Activated naive CD4-positive, alpha-beta T cell treated with anti-CD3 and anti-CD28 coated beads, Interleukin-2, amount 50 U/mL, for 24 hours (primary cell): ENCODE measurements around the gene ANKRD50.

Source experiments
- H3K27ac Mint-ChIP-seq: one replicate; pipeline ENCODE4 v1.8.0; 2021; ENCODE audit warnings: mild to moderate bottlenecking, mixed read lengths
- H3K27me3 Mint-ChIP-seq: one replicate; pipeline ENCODE4 v1.8.0; 2021; ENCODE audit warnings: mixed read lengths
- H3K36me3 Mint-ChIP-seq: one replicate; pipeline ENCODE4 v1.8.0; 2021; ENCODE audit warnings: mixed read lengths
- H3K4me1 Mint-ChIP-seq: one replicate; pipeline ENCODE4 v1.8.0; 2021; ENCODE audit warnings: mixed read lengths
- H3K4me3 Mint-ChIP-seq: one replicate; pipeline ENCODE4 v1.8.0; 2021; ENCODE audit warnings: mild to moderate bottlenecking, mixed read lengths
- H3K9me3 Mint-ChIP-seq: one replicate; pipeline ENCODE4 v1.8.0; 2021; ENCODE audit warnings: mixed read lengths

The ANKRD50 gene

DNA sequence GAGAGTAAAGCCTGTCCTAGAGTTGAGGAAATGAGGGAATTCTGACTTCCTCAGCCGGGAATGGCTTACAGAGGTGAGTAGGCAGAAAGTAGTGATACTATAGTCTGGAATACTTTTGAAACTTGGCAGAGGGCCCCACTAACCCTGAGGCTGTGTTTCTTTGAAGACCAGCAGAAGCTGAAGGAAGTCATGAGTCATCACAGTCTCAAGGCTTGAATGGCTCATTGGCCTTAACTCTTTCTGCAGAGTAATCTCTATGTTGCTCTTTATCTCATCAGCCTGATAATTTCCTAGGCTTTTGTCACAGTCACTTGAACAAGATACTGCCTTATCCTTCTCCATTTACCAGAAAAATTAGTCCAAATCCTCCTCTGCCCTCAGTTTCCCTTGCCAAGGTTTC is 80.8 kb downstream of the ANKRD50 start:
- H3K4me3 Mint-ChIP-seq = no peak overlapping the region
- no peaks in the 10 kb centered on the region for H3K27me3 Mint-ChIP-seq
- H3K36me3 Mint-ChIP-seq = no peaks in the 10 kb centered on the region
- no peaks in the 10 kb centered on the region for H3K4me1 Mint-ChIP-seq
- peaks cover 5% of the 10 kb centered on the region for H3K9me3 Mint-ChIP-seq
- H3K27ac Mint-ChIP-seq = no peak overlapping the region

DNA sequence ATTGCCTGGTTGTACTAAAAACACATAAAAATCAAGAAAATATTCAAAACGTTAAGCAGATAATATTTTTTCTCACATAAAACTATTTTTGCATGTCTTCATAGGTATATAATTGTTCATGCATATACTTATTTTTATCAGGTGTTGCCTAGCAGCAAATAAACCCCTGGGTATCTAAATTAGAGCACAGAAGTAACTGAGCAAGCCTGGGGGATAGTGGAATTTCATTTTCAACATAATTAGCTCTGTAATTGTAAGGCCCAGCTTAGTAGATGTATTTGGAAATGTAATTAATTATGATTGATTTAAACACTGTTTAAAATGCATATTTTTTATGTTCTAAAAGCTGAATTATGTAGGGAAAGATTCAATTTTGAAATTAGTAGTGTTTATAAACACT is 82.9 kb downstream of the ANKRD50 start:
- peaks cover 11% of the 10 kb centered on the region for H3K9me3 Mint-ChIP-seq
- no peaks in the 10 kb centered on the region for H3K27me3 Mint-ChIP-seq
- H3K27ac Mint-ChIP-seq = no peak overlapping the region
- no peaks in the 10 kb centered on the region for H3K4me1 Mint-ChIP-seq
- no peak overlapping the region for H3K4me3 Mint-ChIP-seq
- no peaks in the 10 kb centered on the region for H3K36me3 Mint-ChIP-seq
